Muscle of leg (tissue), 11 donors: ENCODE measurements around the gene AUTS2. TPM values are rescaled to one million over a fixed set of nuclear protein-coding genes. Genes with fewer than 3 reads are reported as not detected.

Source experiments
- DNase-seq: peaks from one replicate; pipeline ENCODE4 v3.0.0; 2013
- H3K27ac ChIP-seq: one replicate; pipeline ENCODE4 v1.5.1; 2013; ENCODE audit warnings: mild to moderate bottlenecking, low read length, control low read depth
- H3K27me3 ChIP-seq: one replicate; pipeline ENCODE4 v1.6.1; 2013; ENCODE audit warnings: low read length; ENCODE audit not compliant: control insufficient read depth, insufficient read depth
- H3K36me3 ChIP-seq: one replicate; pipeline ENCODE4 v1.6.1; 2013; ENCODE audit warnings: low read length; ENCODE audit not compliant: control insufficient read depth, insufficient read depth
- H3K4me1 ChIP-seq: one replicate; pipeline ENCODE4 v1.6.1; 2013; ENCODE audit warnings: low read length; ENCODE audit not compliant: control insufficient read depth, insufficient read depth
- H3K4me3 ChIP-seq: one replicate; pipeline ENCODE4 v1.5.1; 2013; ENCODE audit warnings: low read length, control low read depth
- H3K9me3 ChIP-seq: replicated peaks from 2 replicates; pipeline ENCODE4 v1.6.1; 2013; ENCODE audit warnings: low read depth, low read length; ENCODE audit not compliant: control insufficient read depth
- WGBS: methylation state at CpG from one replicate; pipeline ENCODE4 v1.1.5; 2013; ENCODE audit warnings: missing lambda C conversion rate; ENCODE audit not compliant: insufficient coverage; 5-methylcytosine and 5-hydroxymethylcytosine counted together
- polyA plus RNA-seq, 8 donors: library from polyadenylated mRNA; unstranded; fragments of 120-200 nt; gene quantifications; one replicate each; pipeline versions ENCODE4 v1.2.1 to v1.2.3, GENCODE V29; 2013; ENCODE audit warnings: inconsistent platforms in 1 of 8, low replicate concordance in 1 of 8; ENCODE audit not compliant: insufficient read length in 8 of 8, insufficient read depth in 1 of 8
- total RNA-seq: library from RNA; stranded (reverse); fragments of 120-200 nt; gene quantifications from one replicate; pipeline ENCODE4 v1.2.4, GENCODE V29; 2013

The AUTS2 gene
- total and polyA plus RNA-seq, 9 donors = 28.6 to 92.3 (median 58.8) TPM

DNA sequence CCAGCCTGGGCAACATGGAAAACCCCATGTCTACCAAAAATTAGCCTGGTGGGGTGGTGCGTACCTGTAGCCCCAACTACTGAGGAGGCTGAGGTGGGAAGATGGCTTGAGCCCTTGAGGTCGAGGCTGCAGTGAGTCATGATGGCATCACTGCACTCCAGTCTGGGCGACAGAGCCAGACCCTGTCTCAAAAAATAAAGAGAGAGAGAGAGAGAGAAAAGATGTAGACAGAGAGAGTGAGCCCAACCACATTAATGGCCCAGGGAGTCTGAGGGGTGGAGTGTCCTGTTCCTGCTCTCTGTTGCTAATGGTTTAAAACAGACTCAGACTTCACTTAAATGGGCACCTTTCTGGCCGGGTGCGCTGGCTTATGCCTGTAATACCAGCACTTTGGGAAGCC, 1078.0 kb downstream of the AUTS2 start:
- Histone ChIP-seq H3K4me3 (no peak overlapping the region), H3K27me3 (no peaks in the 10 kb centered on the region), H3K27ac (no peak overlapping the region), H3K36me3 (no peaks in the 10 kb centered on the region), H3K4me1 (no peaks in the 10 kb centered on the region), H3K9me3 (no peaks in the 10 kb centered on the region)
- no peak for DNase-seq
- WGBS = 89% methylated on average over 2 of the region's 5 CpGs

- Histone ChIP-seq H3K36me3 (no peaks in the 10 kb centered on the region), H3K9me3 (no peaks in the 10 kb centered on the region), H3K4me1 (peaks cover 4% of the 10 kb centered on the region), H3K4me3 (no peak overlapping the region), H3K27ac (no peak overlapping the region), H3K27me3 (no peaks in the 10 kb centered on the region)
- 46% methylated on average over 2 of the region's 4 CpGs for WGBS
- DNase-seq = no peak
These were observed 1080.5 kb downstream of the AUTS2 start for GRCh38 chr7:70678621-70679251.

GRCh38 chr7:70679661-70680060, 1081.4 kb downstream of the AUTS2 start:
- WGBS = no CpG with 5 or more reads among the region's 4 CpGs
- Histone ChIP-seq H3K36me3 (no peaks in the 10 kb centered on the region), H3K27ac (no peak overlapping the region), H3K4me3 (no peak overlapping the region), H3K4me1 (peaks cover 4% of the 10 kb centered on the region), H3K9me3 (no peaks in the 10 kb centered on the region), H3K27me3 (no peaks in the 10 kb centered on the region)
- DNase-seq = no peak

GRCh38 chr7:70680306-70680705, 1082.0 kb downstream of the AUTS2 start:
- no peak for DNase-seq
- no peaks in the 10 kb centered on the region for H3K27me3 ChIP-seq
- no peaks in the 10 kb centered on the region for H3K36me3 ChIP-seq
- H3K4me1 ChIP-seq = peaks cover 4% of the 10 kb centered on the region
- no peaks in the 10 kb centered on the region for H3K9me3 ChIP-seq
- H3K27ac ChIP-seq = no peak overlapping the region
- WGBS = 83% methylated on average over 2 of the region's 4 CpGs
- H3K4me3 ChIP-seq = no peak overlapping the region

DNA sequence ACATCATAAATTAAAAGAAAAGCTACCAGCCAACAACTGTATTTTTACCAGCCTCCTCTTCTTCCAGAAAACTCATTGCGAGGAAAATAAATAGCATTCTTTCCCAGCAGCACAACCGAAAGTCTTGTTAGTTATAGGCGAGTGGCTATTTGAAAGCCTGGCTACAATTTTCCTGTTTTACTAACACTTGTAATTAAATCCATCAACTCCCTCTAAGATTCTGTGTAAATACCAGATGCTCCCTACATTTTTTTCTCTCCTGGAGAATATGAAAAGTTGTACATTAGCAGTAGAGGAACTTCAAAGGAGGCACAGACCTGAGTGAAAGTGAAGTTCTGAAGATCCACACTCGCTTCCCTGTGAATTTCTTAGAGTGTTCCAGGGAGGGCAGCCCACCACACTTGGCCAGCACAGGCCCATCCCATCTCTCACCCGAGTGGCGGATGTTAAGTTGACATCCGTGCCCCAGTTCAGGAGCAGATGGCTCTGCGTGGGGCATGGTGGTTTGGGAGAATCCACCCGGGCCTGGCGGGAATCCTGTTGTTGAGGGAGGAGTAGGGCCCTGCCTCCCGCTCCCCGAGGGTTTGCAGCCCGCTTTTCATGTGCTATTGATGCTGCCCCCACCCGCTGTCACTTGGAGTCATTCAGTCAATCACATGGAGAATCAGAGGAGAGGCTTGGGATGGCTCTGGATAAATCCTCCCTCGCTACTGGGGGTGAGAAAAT, 1082.6 kb downstream of the AUTS2 start:
- 72% methylated on average over 6 of the region's 15 CpGs for WGBS
- no peaks in the 10 kb centered on the region for H3K9me3 ChIP-seq
- no peaks in the 10 kb centered on the region for H3K36me3 ChIP-seq
- DNase-seq = no peak
- H3K4me3 ChIP-seq = no peak overlapping the region
- peaks cover 4% of the 10 kb centered on the region for H3K4me1 ChIP-seq
- no peaks in the 10 kb centered on the region for H3K27me3 ChIP-seq
- H3K27ac ChIP-seq = no peak overlapping the region

GRCh38 chr7:70681469-70682350, 1083.4 kb downstream of the AUTS2 start:
- H3K9me3 ChIP-seq = no peaks in the 10 kb centered on the region
- H3K4me1 ChIP-seq = peaks cover 4% of the 10 kb centered on the region
- H3K27me3 ChIP-seq = no peaks in the 10 kb centered on the region
- WGBS = 25% methylated on average over 2 of the region's 12 CpGs
- H3K36me3 ChIP-seq = no peaks in the 10 kb centered on the region
- DNase-seq = peak; percentile 65
- H3K27ac ChIP-seq = peak overlapping the region; percentile 26
- no peak overlapping the region for H3K4me3 ChIP-seq

GRCh38 chr7:70684173-70684572, 1085.9 kb downstream of the AUTS2 start:
- H3K27ac ChIP-seq = no peak overlapping the region
- H3K9me3 ChIP-seq = no peaks in the 10 kb centered on the region
- peaks cover 4% of the 10 kb centered on the region for H3K4me1 ChIP-seq
- no peak for DNase-seq
- no peak overlapping the region for H3K4me3 ChIP-seq
- 100% methylated on average over 5 of the region's 8 CpGs for WGBS
- H3K36me3 ChIP-seq = no peaks in the 10 kb centered on the region
- no peaks in the 10 kb centered on the region for H3K27me3 ChIP-seq

DNA sequence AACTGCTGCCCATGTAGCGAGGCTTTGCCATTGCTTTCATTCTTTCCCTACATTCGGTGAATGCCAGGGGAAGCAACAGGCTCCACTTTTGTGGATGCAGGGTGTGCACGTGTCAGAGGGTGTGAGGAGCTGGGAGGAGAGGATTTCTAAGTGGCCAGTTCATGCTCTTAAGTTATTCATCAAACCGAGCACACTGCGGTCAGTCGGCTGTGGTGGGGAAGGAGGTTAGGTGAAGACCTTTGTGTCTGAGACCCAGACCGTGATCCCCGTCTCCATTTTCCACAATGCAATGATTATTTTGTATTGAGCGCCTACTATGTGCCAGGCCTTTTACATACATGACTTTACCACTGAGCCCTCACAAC, 1095.0 kb downstream of the AUTS2 start:
- peaks cover 13% of the 10 kb centered on the region for H3K4me1 ChIP-seq
- DNase-seq = peak; percentile 56
- peak overlapping the region; percentile 30 for H3K4me3 ChIP-seq
- H3K9me3 ChIP-seq = no peaks in the 10 kb centered on the region
- peak overlapping the region; percentile 35 for H3K27ac ChIP-seq
- 40% methylated on average over 1 of the region's 9 CpGs for WGBS
- peaks cover 7% of the 10 kb centered on the region for H3K27me3 ChIP-seq
- H3K36me3 ChIP-seq = no peaks in the 10 kb centered on the region

DNA sequence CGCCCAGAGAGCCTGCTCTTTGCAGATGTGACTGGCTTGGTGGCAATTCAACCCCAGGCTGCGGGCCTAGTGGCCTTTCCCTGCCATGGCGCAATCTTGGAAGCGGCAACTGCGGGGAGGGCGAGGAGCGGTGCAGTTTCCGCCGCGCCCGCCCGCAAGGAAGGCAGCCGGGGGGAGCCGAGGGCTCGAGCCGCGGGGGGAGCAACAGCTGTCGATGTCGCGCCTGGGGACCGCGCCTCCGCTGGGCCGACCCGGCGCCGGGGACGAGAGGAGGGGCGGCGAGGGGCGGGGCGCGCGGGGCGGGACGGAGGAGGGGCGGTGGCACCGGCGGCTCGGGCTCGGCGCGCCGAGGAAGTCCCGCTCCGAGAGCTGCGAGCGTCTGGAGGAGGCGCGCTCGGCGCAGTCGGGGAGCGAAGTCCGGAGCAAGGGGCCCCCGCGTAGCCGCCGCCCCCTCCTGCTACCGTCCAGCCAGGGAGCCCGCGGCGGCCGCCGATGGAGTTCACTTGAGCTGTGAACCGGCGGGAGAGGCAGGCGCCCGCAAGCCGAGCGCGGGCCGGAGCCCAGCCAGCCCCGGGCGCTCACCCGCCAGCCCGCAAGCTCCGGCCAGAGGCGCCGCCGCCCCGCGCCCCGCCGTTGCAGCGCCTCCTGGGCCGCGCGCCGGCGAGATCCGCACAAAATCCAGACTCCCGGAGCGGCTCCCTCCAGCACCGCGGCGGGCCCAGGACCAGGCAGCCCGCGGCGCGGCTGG, 1095.6 kb downstream of the AUTS2 start:
- peak overlapping the region; percentile 35 for H3K27ac ChIP-seq
- peaks cover 7% of the 10 kb centered on the region for H3K27me3 ChIP-seq
- peak; percentile 86 for DNase-seq
- H3K4me3 ChIP-seq = peak overlapping the region; percentile 44
- WGBS = under 1% methylated on average over 98 of the region's 101 CpGs
- no peaks in the 10 kb centered on the region for H3K36me3 ChIP-seq
- no peaks in the 10 kb centered on the region for H3K9me3 ChIP-seq
- peaks cover 13% of the 10 kb centered on the region for H3K4me1 ChIP-seq
